GM12878 (cell line): ENCODE data around the gene SDCCAG8. TPM values are rescaled to one million over a fixed set of nuclear protein-coding genes. Genes with fewer than 3 reads are reported as not detected.

Experiments
- ATAC-seq: fragments of 200-7000 bp; cut with Tn5 transposase; 3 replicates; pipeline ENCODE4 v1.9.1; 2020; ENCODE audit warnings: mild to moderate bottlenecking, moderate library complexity
- BruUV-seq: library from RNA; stranded (reverse); fragments of 400-500 nt; replicated peaks from 2 replicates; lab custom pipeline; 2021; lab: Mats Ljungman, UMichigan
- CTCF ChIA-PET: fragments of 300-600 bp; sonication (Branson Sonifier 250); formaldehyde crosslinking; extraction: SDS; loops from one replicate; lab custom pipeline; 2021; ENCODE audit warnings: inconsistent platforms; lab: Yijun Ruan, JAX
- POLR2A ChIA-PET: fragments of 350-600 bp; formaldehyde crosslinking; extraction: SDS; loops from one replicate; lab custom pipeline; 2021; ENCODE audit warnings: inconsistent platforms; lab: Charles Lee
- RAD21 ChIA-PET: fragments of 300-600 bp; sonication (Branson Sonifier 250); formaldehyde crosslinking; loops from one replicate; lab custom pipeline; 2023; ENCODE audit warnings: antibody characterized with exemption; ENCODE audit not compliant: unreplicated experiment; lab: Charles Lee
- SMC1A ChIA-PET: fragments of 300-600 bp; sonication (Branson Sonifier 250); formaldehyde crosslinking; loops from one replicate; lab custom pipeline; 2023; ENCODE audit not compliant: unreplicated experiment, uncharacterized antibody; lab: Charles Lee
- DNase-seq: peaks from one replicate; pipeline ENCODE4 v3.0.0-alpha.2; 2011; ENCODE audit warnings: low read depth, low spot score
- FAIRE-seq: peaks from 3 replicates; lab custom pipeline; 2011; peaks lifted over from hg19 to GRCh38; lab: Jason Lieb, UNC
- H2AFZ ChIP-seq: 2 replicates; pipeline ENCODE4 v1.6.0; 2011; ENCODE audit warnings: low read depth, low read length, control low read depth; ENCODE audit not compliant: control insufficient read depth
- H3K27ac ChIP-seq: 2 replicates; pipeline ENCODE4 v1.5.1; 2011; ENCODE audit warnings: control low read depth; ENCODE audit not compliant: control insufficient read depth, insufficient read depth
- H3K27me3 ChIP-seq, 2 experiments: replicated peaks in 1 of 2; 2 replicates each; pipeline versions ENCODE4 v1.6.0 to v1.6.1; 2011; ENCODE audit warnings: low read length in 1 of 2; ENCODE audit not compliant: control insufficient read depth in 2 of 2, insufficient read depth in 2 of 2
- H3K36me3 ChIP-seq, 2 experiments: 2 replicates each; pipeline ENCODE4 v1.5.1; 2011; ENCODE audit warnings: low read length in 1 of 2; ENCODE audit not compliant: control insufficient read depth in 2 of 2, insufficient read depth in 2 of 2
- H3K4me1 ChIP-seq: 2 replicates; pipeline ENCODE4 v1.6.1; 2011; ENCODE audit warnings: mild to moderate bottlenecking, low read length, moderate library complexity, mixed read lengths; ENCODE audit not compliant: control insufficient read depth, insufficient read depth
- H3K4me2 ChIP-seq: 2 replicates; pipeline ENCODE4 v1.6.0; 2011; ENCODE audit warnings: control low read depth; ENCODE audit not compliant: control insufficient read depth, insufficient read depth
- H3K4me3 ChIP-seq: fragments of 200-600 bp; sonication (generic); 2 replicates; pipeline ENCODE4 v1.5.1; 2016
- H3K79me2 ChIP-seq: 2 replicates; pipeline ENCODE4 v1.6.0; 2011; ENCODE audit warnings: low read length; ENCODE audit not compliant: control insufficient read depth, insufficient read depth
- H3K9ac ChIP-seq: 2 replicates; pipeline ENCODE4 v1.8.0; 2011; ENCODE audit warnings: low read length, control low read depth, mixed read lengths; ENCODE audit not compliant: control insufficient read depth, insufficient read depth
- H3K9me3 ChIP-seq: replicated peaks from 3 replicates; pipeline ENCODE4 v1.5.1; 2011; ENCODE audit warnings: mild to moderate bottlenecking, low read length; ENCODE audit not compliant: control insufficient read depth, insufficient read depth
- H4K20me1 ChIP-seq: 2 replicates; pipeline ENCODE4 v1.6.0; 2011; ENCODE audit not compliant: control insufficient read depth, insufficient read depth
- BRCA1 ChIP-seq: IDR thresholded peaks from 2 replicates; pipeline ENCODE4 v1.6.1; 2011; ENCODE audit warnings: low read depth, low read length, improper control_type of control experiment
- HDGF ChIP-seq: fragments of 450-650 bp; IDR thresholded peaks from 2 replicates; pipeline ENCODE4 v1.6.1; 2016; ENCODE audit warnings: antibody characterized with exemption
- IKZF2 ChIP-seq, 2 experiments: fragments of 450-650 bp; IDR thresholded peaks; 2 replicates each; pipeline ENCODE4 v1.6.1; 2017; ENCODE audit warnings: mild to moderate bottlenecking in 2 of 2, moderate library complexity in 2 of 2
- MTA3 ChIP-seq: IDR thresholded peaks from 2 replicates; pipeline ENCODE4 v1.6.1; 2012; ENCODE audit warnings: low read length, inconsistent platforms, borderline replicate concordance
- POLR2A ChIP-seq: IDR thresholded peaks from 2 replicates; pipeline ENCODE4 v1.6.1; 2011; ENCODE audit warnings: low read depth, mild to moderate bottlenecking, low read length
- RBBP5 ChIP-seq: fragments of 200-600 bp; sonication (generic); conservative IDR thresholded peaks from 2 replicates; pipeline ENCODE4 v1.6.1; 2016
- SUPT20H ChIP-seq: IDR thresholded peaks from 2 replicates; pipeline ENCODE4 v1.6.1; 2011; ENCODE audit warnings: low read depth, mild to moderate bottlenecking, low read length, moderate library complexity, borderline replicate concordance; ENCODE audit not compliant: control insufficient read depth
- TAF1 ChIP-seq: IDR thresholded peaks from 2 replicates; pipeline ENCODE4 v1.6.1; 2011; ENCODE audit warnings: mild to moderate bottlenecking, low read depth, low read length, borderline replicate concordance
- TBL1XR1 ChIP-seq: IDR thresholded peaks from 2 replicates; pipeline ENCODE4 v1.6.1; 2012; ENCODE audit warnings: low read depth, low read length, improper control_type of control experiment
- WRNIP1 ChIP-seq: IDR thresholded peaks from 2 replicates; pipeline ENCODE4 v1.6.1; 2011; ENCODE audit warnings: low read depth, low read length, improper control_type of control experiment, borderline replicate concordance
- ZNF384 ChIP-seq: IDR thresholded peaks from 2 replicates; pipeline ENCODE4 v1.6.1; 2012; ENCODE audit warnings: low read depth, mild to moderate bottlenecking, low read length, improper control_type of control experiment, borderline replicate concordance
- WGBS: methylation state at CpG from one replicate; pipeline ENCODE4 v1.1.6; 2016; ENCODE audit warnings: low lambda C conversion rate; ENCODE audit not compliant: insufficient replicate concordance, insufficient coverage; ENCODE audit errors: missing lambda C conversion rate; 5-methylcytosine and 5-hydroxymethylcytosine counted together
- in situ Hi-C: fragments of 300-500 bp; cut with MboI; formaldehyde crosslinking; loops from 9 replicates; pipeline ENCODE4 v1.14.3; 2018; ENCODE audit warnings: mixed read lengths
- intact Hi-C: fragments of 100-400 bp; cut with micrococcal nuclease; formaldehyde crosslinking; loops from one replicate; pipeline ENCODE4 v1.14.2; 2022; ENCODE audit not compliant: unreplicated experiment
- polyA plus RNA-seq, 11 experiments: library from polyadenylated mRNA; depleted of rRNA in 4 of 11; unstranded in 6 of 11; stranded (reverse) in 5 of 11; fragments of >200 nt; fragmentation: Nextera tagmentation in 4 of 11; fragmentation: Illumina TruSeq in 1 of 11; extraction: Ambion mirVana in 4 of 11; extraction: Trizol in 1 of 11; gene quantifications; 1 replicate in 1 of 11; 2 replicates in 10 of 11; pipeline versions ENCODE4 v1.2.1 to v1.2.3, GENCODE V29; 2011 to 2016; ENCODE audit warnings: inconsistent platforms in 2 of 11, missing spikeins in 2 of 11, low read depth in 1 of 11
- total RNA-seq, 4 experiments: library from RNA; depleted of rRNA in 3 of 4; stranded (reverse); fragments of >200 nt in 3 of 4; fragmentation: Illumina TruSeq in 1 of 4; extraction: Trizol in 1 of 4; gene quantifications; 2 replicates each; pipeline versions ENCODE4 v1.2.1 to v1.2.3, GENCODE V29; 2013 to 2021
- TF ChIP-seq, protein P1 (sequence below): fragments of 150-350 bp; IDR thresholded peaks from 2 replicates; pipeline ENCODE4 v1.6.1; 2016; ENCODE audit warnings: low read depth, low read length
- TF ChIP-seq, protein P2 (sequence below): fragments of 450-650 bp; conservative IDR thresholded peaks from 2 replicates; pipeline ENCODE4 v1.6.1; 2017; ENCODE audit warnings: mild to moderate bottlenecking, moderate library complexity

Gene SDCCAG8
- total and polyA plus RNA-seq, 10 of the 15 experiments (the other 5 are each of a cell fraction or from before 2014, with no cell fraction given), result 15.0 to 25.6 (median 20.6) TPM

DNA sequence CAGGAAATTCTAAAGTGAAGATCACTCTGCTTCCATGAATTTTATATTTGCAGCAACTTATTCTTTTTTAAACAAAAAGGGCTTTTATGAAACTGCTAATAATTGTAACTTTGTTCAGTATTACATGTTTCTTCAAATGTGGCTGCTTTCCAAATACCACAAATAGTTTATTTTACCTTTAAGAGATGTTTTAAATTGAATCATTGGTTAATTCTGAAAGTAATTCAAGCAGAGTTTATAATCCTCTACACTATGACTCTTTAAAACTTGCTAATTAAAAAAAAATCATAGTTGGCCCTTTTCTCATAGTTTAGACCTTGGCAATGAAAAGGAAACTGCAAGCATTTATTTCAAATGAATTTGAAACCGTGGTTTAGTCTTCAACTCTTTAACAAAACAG, 59.6 kb downstream of the SDCCAG8 start:
- FAIRE-seq, result no peak
- no peak overlapping the region for H2AFZ ChIP-seq

More for the DNA sequence above, 59.6 kb downstream of the SDCCAG8 start:
- intact Hi-C loops, result loop anchor here (2.0 kb wide), 1 partner anchor 61 kb away; the partner anchor contains the start of gene CEP170
- H3K27ac ChIP-seq, result peak overlapping the region; percentile 34; the same call in 1 of the 2 replicates
- ChIA-PET CTCF (no interaction called here), POLR2A (interaction anchor here (3.5 kb wide), 1 partner anchor 61 kb away, joined by 30 read pairs; the partner anchor contains the start of genes CEP170 and SDCCAG8), SMC1A (interaction anchor here (1.0 kb wide), 1 partner anchor 64 kb away, joined by 3 read pairs; no protein-coding TSS in a partner anchor), RAD21 (interaction anchor here (3.2 kb wide), 1 partner anchor 61 kb away, joined by 39 read pairs; the partner anchor contains the start of genes CEP170 and SDCCAG8)
- no peak for ATAC-seq
- H3K4me2 ChIP-seq, result peak overlapping the region; percentile 19; the same call in 1 of the 2 replicates
- no peak overlapping the region for H3K9ac ChIP-seq
- H3K79me2 ChIP-seq, result no peaks in the 10 kb centered on the region
- no peak overlapping the region for H3K4me3 ChIP-seq
- no peaks in the 10 kb centered on the region for H4K20me1 ChIP-seq
- no TSS peak for BruUV-seq
- H3K9me3 ChIP-seq, result no peaks in the 10 kb centered on the region
- 69% methylated on average over 1 of the region's 1 CpG for WGBS
- DNase-seq, result no peak
- in situ Hi-C loops, result loop anchor here (25.0 kb wide), 1 partner anchor 528 kb away; no protein-coding TSS in a partner anchor
- no peaks in the 10 kb centered on the region for H3K27me3 ChIP-seq
- TF ChIP-seq SUPT20H (no peak), POLR2A (no peak), WRNIP1 (no peak), ZNF384 (no peak), BRCA1 (no peak), TAF1 (no peak), MTA3 (no peak), RBBP5 (no peak), IKZF2 (IDR thresholded peaks at IDR 0.05) (no peak), HDGF (no peak), TBL1XR1 (no peak)
- TF ChIP-seq, protein P1, sequence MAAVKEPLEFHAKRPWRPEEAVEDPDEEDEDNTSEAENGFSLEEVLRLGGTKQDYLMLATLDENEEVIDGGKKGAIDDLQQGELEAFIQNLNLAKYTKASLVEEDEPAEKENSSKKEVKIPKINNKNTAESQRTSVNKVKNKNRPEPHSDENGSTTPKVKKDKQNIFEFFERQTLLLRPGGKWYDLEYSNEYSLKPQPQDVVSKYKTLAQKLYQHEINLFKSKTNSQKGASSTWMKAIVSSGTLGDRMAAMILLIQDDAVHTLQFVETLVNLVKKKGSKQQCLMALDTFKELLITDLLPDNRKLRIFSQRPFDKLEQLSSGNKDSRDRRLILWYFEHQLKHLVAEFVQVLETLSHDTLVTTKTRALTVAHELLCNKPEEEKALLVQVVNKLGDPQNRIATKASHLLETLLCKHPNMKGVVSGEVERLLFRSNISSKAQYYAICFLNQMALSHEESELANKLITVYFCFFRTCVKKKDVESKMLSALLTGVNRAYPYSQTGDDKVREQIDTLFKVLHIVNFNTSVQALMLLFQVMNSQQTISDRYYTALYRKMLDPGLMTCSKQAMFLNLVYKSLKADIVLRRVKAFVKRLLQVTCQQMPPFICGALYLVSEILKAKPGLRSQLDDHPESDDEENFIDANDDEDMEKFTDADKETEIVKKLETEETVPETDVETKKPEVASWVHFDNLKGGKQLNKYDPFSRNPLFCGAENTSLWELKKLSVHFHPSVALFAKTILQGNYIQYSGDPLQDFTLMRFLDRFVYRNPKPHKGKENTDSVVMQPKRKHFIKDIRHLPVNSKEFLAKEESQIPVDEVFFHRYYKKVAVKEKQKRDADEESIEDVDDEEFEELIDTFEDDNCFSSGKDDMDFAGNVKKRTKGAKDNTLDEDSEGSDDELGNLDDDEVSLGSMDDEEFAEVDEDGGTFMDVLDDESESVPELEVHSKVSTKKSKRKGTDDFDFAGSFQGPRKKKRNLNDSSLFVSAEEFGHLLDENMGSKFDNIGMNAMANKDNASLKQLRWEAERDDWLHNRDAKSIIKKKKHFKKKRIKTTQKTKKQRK, result no peak
- TF ChIP-seq, protein P2, sequence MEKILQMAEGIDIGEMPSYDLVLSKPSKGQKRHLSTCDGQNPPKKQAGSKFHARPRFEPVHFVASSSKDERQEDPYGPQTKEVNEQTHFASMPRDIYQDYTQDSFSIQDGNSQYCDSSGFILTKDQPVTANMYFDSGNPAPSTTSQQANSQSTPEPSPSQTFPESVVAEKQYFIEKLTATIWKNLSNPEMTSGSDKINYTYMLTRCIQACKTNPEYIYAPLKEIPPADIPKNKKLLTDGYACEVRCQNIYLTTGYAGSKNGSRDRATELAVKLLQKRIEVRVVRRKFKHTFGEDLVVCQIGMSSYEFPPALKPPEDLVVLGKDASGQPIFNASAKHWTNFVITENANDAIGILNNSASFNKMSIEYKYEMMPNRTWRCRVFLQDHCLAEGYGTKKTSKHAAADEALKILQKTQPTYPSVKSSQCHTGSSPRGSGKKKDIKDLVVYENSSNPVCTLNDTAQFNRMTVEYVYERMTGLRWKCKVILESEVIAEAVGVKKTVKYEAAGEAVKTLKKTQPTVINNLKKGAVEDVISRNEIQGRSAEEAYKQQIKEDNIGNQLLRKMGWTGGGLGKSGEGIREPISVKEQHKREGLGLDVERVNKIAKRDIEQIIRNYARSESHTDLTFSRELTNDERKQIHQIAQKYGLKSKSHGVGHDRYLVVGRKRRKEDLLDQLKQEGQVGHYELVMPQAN, result no peak
- H3K4me1 ChIP-seq, result peaks cover 32% of the 10 kb centered on the region
- H3K36me3 ChIP-seq, result peaks cover 0 to 9% of the 10 kb centered on the region in 2 experiments; a peak in 1 of 4 replicates
